K562 (cell line): ENCODE data around the gene GANAB. TPM values are rescaled to one million over a fixed set of nuclear protein-coding genes. Genes with fewer than 3 reads are reported as not detected.

Source experiments
- ATAC-seq: fragments of 200-7000 bp; cut with Tn5 transposase; 3 replicates; pipeline ENCODE4 v1.9.1; 2020; ENCODE audit warnings: moderate library complexity
- BruUV-seq: library from RNA; stranded (reverse); fragments of 400-500 nt; replicated peaks from 2 replicates; lab custom pipeline; 2021; lab: Mats Ljungman, UMichigan
- CTCF ChIA-PET: fragments of 300-600 bp; formaldehyde crosslinking; extraction: SDS; loops from one replicate; lab custom pipeline; 2021; ENCODE audit warnings: low intra/inter-chr PET ratio; lab: Yijun Ruan, JAX
- POLR2A ChIA-PET: fragments of 300-600, 350-650 bp; sonication (Branson Sonifier 250); formaldehyde crosslinking; extraction: SDS; loops from one replicate; lab custom pipeline; 2021; ENCODE audit warnings: antibody characterized with exemption, inconsistent platforms; lab: Yijun Ruan, JAX
- DNase-seq, 4 experiments: peaks; one replicate each; pipeline versions ENCODE4 v3.0.0 to v3.0.0-alpha.2; 2011 to 2018; ENCODE audit warnings: low spot score in 3 of 4, mixed read lengths in 3 of 4; ENCODE audit errors: extremely low read depth in 1 of 4
- FAIRE-seq: peaks from 2 replicates; lab custom pipeline; 2011; peaks lifted over from hg19 to GRCh38; lab: Jason Lieb, UNC
- H2AFZ ChIP-seq: 2 replicates; pipeline ENCODE4 v1.6.0; 2011; ENCODE audit warnings: low read depth, low read length, control low read depth, inconsistent platforms
- H3K27ac ChIP-seq: fragments of 200-600 bp; 3 replicates; pipeline ENCODE4 v1.8.0; 2011; ENCODE audit warnings: low read depth, mild to moderate bottlenecking, control low read depth, inconsistent platforms, low read length, moderate library complexity, mixed read lengths; ENCODE audit errors: extremely low read depth
- H3K27me3 ChIP-seq, 2 experiments: fragments of 300-600 bp in 1 of 2; 2 replicates in 1 of 2; 3 replicates in 1 of 2; pipeline versions ENCODE4 v1.6.0 to v1.8.0; 2011; ENCODE audit warnings: inconsistent platforms in 2 of 2, low read length in 2 of 2, mild to moderate bottlenecking in 1 of 2, mixed read lengths in 1 of 2, moderate library complexity in 1 of 2; ENCODE audit not compliant: control insufficient read depth in 2 of 2, insufficient read depth in 2 of 2
- H3K36me3 ChIP-seq: fragments of 300-600 bp; 3 replicates; pipeline ENCODE4 v1.8.0; 2011; ENCODE audit warnings: mild to moderate bottlenecking, low read length, inconsistent platforms; ENCODE audit not compliant: control insufficient read depth, insufficient read depth
- H3K4me1 ChIP-seq, 2 experiments: fragments of 200-600 bp in 1 of 2; replicated peaks in 1 of 2; 2 replicates in 1 of 2; 3 replicates in 1 of 2; pipeline versions ENCODE4 v1.5.1 to v1.8.0; 2011; ENCODE audit warnings: inconsistent platforms in 2 of 2, low read length in 2 of 2, mild to moderate bottlenecking in 1 of 2, mixed read lengths in 1 of 2, moderate library complexity in 1 of 2; ENCODE audit not compliant: control insufficient read depth in 2 of 2, insufficient read depth in 2 of 2
- H3K4me2 ChIP-seq: 2 replicates; pipeline ENCODE4 v1.6.1; 2011; ENCODE audit warnings: low read length, control low read depth, inconsistent platforms, mixed read lengths; ENCODE audit not compliant: insufficient read depth
- H3K4me3 ChIP-seq: fragments of 200-600 bp; sonication (generic), shearing (Covaris generic); 2 replicates; pipeline ENCODE4 v1.5.1; 2016; ENCODE audit warnings: control low read depth, inconsistent platforms
- H3K79me2 ChIP-seq: fragments of 200-600 bp; 3 replicates; pipeline ENCODE4 v1.8.0; 2011; ENCODE audit warnings: low read length, inconsistent platforms; ENCODE audit not compliant: control insufficient read depth, insufficient read depth
- H3K9ac ChIP-seq, 2 experiments: 2 replicates each; pipeline versions ENCODE4 v1.6.0 to v1.6.1; 2011; ENCODE audit warnings: low read depth in 2 of 2, low read length in 2 of 2, control low read depth in 1 of 2, inconsistent platforms in 1 of 2, mild to moderate bottlenecking in 1 of 2, mixed read lengths in 1 of 2; ENCODE audit not compliant: insufficient read depth in 1 of 2
- H3K9me1 ChIP-seq: one replicate; pipeline ENCODE4 v1.6.0; 2011; ENCODE audit warnings: inconsistent platforms, mild to moderate bottlenecking, low read length, moderate library complexity; ENCODE audit not compliant: control insufficient read depth, insufficient read depth
- H3K9me3 ChIP-seq: replicated peaks from 2 replicates; pipeline ENCODE4 v1.5.1; 2011; ENCODE audit warnings: low read depth, low read length, inconsistent platforms; ENCODE audit not compliant: control insufficient read depth, insufficient read depth
- H4K20me1 ChIP-seq: replicated peaks from 2 replicates; pipeline ENCODE4 v1.6.1; 2011; ENCODE audit warnings: low read length, inconsistent platforms, mixed read lengths; ENCODE audit not compliant: control insufficient read depth, insufficient read depth
- ATF1 ChIP-seq, 2 experiments: fragments of 450-650 bp in 1 of 2; IDR thresholded peaks; 2 replicates each; pipeline ENCODE4 v1.6.1; 2016; ENCODE audit warnings: missing compliant biosample characterization in 1 of 2, missing genetic modification characterization in 1 of 2
- EP400 ChIP-seq: fragments of 450-650 bp; IDR thresholded peaks from 2 replicates; pipeline ENCODE4 v1.6.1; 2017; ENCODE audit warnings: antibody characterized with exemption, mild to moderate bottlenecking, moderate library complexity
- ETV1 ChIP-seq: fragments of 450-650 bp; conservative IDR thresholded peaks from 2 replicates; pipeline ENCODE4 v1.6.1; 2016; ENCODE audit warnings: missing genetic modification characterization, control low read depth, low read depth, missing compliant biosample characterization
- EWSR1 ChIP-seq: fragments of 450-650 bp; IDR thresholded peaks from 2 replicates; pipeline ENCODE4 v1.6.1; 2018; ENCODE audit warnings: borderline replicate concordance, mild to moderate bottlenecking, low read depth, moderate library complexity; ENCODE audit not compliant: partially characterized antibody
- GABPA ChIP-seq: fragments of 200-800 bp; sonication (Bioruptor generic); conservative IDR thresholded peaks from 2 replicates; pipeline ENCODE4 v1.6.1; 2016; ENCODE audit warnings: low read depth, missing genetic modification characterization, missing compliant biosample characterization
- ID3 ChIP-seq, 2 experiments: fragments of 250-450 bp in 1 of 2; fragments of 450-650 bp in 1 of 2; sonication (Bioruptor Pico) in 1 of 2; IDR thresholded peaks; 2 replicates each; pipeline versions ENCODE4 v1.6.1 to v1.8.0; 2016 to 2021; ENCODE audit warnings: mild to moderate bottlenecking in 2 of 2, moderate library complexity in 2 of 2, missing compliant biosample characterization in 1 of 2, missing genetic modification characterization in 1 of 2
- KDM5B ChIP-seq: fragments of 200-600 bp; sonication (generic); IDR thresholded peaks from 2 replicates; pipeline ENCODE4 v1.6.1; 2012; ENCODE audit warnings: low read depth, mild to moderate bottlenecking, moderate library complexity, low read length, control low read depth, inconsistent platforms; ENCODE audit not compliant: insufficient replicate concordance
- NCOA6 ChIP-seq: fragments of 450-650 bp; IDR thresholded peaks from 2 replicates; pipeline ENCODE4 v1.6.1; 2017; ENCODE audit warnings: mild to moderate bottlenecking
- WHSC1 ChIP-seq: IDR thresholded peaks from one replicate; pipeline ENCODE4 v1.6.1; 2012; ENCODE audit warnings: low read length, control low read depth, inconsistent platforms
- ZBTB40 ChIP-seq, 2 experiments: fragments of 450-650 bp in 1 of 2; sonication (generic) in 1 of 2; formaldehyde crosslinking in 1 of 2; IDR thresholded peaks; 2 replicates each; pipeline versions ENCODE4 v1.7.1 to v1.9.0; 2016 to 2022; ENCODE audit warnings: inconsistent platforms in 1 of 2, mild to moderate bottlenecking in 1 of 2, missing genetic modification reagents in 1 of 2
- ZKSCAN1 ChIP-seq: fragments of 150-350 bp; IDR thresholded peaks from 2 replicates; pipeline ENCODE4 v1.6.1; 2016; ENCODE audit warnings: low read depth, low read length
- WGBS: fragments of 100-300 bp; shearing (Covaris generic); methylation state at CpG from one replicate; pipeline ENCODE4 v1.1.6; 2016; ENCODE audit warnings: low coverage, mixed read lengths; ENCODE audit not compliant: insufficient coverage; ENCODE audit errors: missing lambda C conversion rate; 5-methylcytosine and 5-hydroxymethylcytosine counted together
- in situ Hi-C: fragments of 300-500 bp; cut with MboI; formaldehyde crosslinking; loops from 4 replicates; pipeline ENCODE4 v1.15.0; 2018; ENCODE audit warnings: inconsistent platforms, mixed read lengths
- intact Hi-C: fragments of 100-400 bp; cut with micrococcal nuclease; formaldehyde crosslinking; loops from 2 replicates; pipeline ENCODE4 v1.14.2; 2022
- polyA plus RNA-seq, 8 experiments: library from polyadenylated mRNA; depleted of rRNA in 4 of 8; stranded (reverse) in 5 of 8; unstranded in 3 of 8; fragments of >200 nt; fragmentation: Nextera tagmentation in 2 of 8; fragmentation: Illumina TruSeq in 1 of 8; extraction: Ambion mirVana in 2 of 8; extraction: Trizol in 1 of 8; gene quantifications; 2 replicates each; pipeline versions ENCODE4 v1.2.1 to v1.2.3, GENCODE V29; 2011 to 2014; ENCODE audit warnings: inconsistent platforms in 1 of 8, missing spikeins in 1 of 8
- total RNA-seq, 7 experiments: library from RNA; depleted of rRNA in 6 of 7; stranded (reverse); fragments of >200 nt in 6 of 7; fragmentation: Illumina TruSeq in 2 of 7; extraction: Trizol in 2 of 7; gene quantifications; 2 replicates each; pipeline versions ENCODE4 v1.2.1 to v1.2.3, GENCODE V29; 2011 to 2021; ENCODE audit warnings: low replicate concordance in 1 of 7

Gene GANAB
- total and polyA plus RNA-seq, 9 of the 15 experiments (the other 6 are each of a cell fraction or from before 2014, with no cell fraction given) = 6.5 to 284 (median 161) TPM

- CTCF ChIA-PET = no interaction called here
- in situ Hi-C loops = no loop called here
- FAIRE-seq = no peak
- Histone ChIP-seq H3K27ac (peak overlapping the region; percentile 97), H3K9me3 (no peaks in the 10 kb centered on the region), H2AFZ (peak overlapping the region; percentile 78), H3K79me2 (peaks cover 46% of the 10 kb centered on the region), H3K4me1 (peaks cover 14 to 42% of the 10 kb centered on the region in 2 experiments; a peak in 4 of 5 replicates), H3K4me3 (peak overlapping the region; percentile 95), H3K4me2 (peak overlapping the region; percentile 95), H3K9me1 (no peaks in the 10 kb centered on the region), H3K27me3 (no peaks in the 10 kb centered on the region), H3K9ac (peak overlapping the region; percentile 95 to 100), H3K36me3 (peaks cover 72% of the 10 kb centered on the region), H4K20me1 (no peaks in the 10 kb centered on the region)
- BruUV-seq = no TSS peak
- 0% methylated on average over 14 of the region's 30 CpGs for WGBS
- POLR2A ChIA-PET = interaction anchor here (0.6 to 2.7 kb wide), 15 partner anchors 9 to 255 kb away, joined by 3 to 45 read pairs (median 6); partner anchors contain the start of genes B3GAT3, C11orf98, CSKMT and EEF1G
- DNase-seq = peak in 3 of 4 experiments; percentile 43 to 60 (median 56)
- intact Hi-C loops = loop anchor here (5.0 kb wide), 1 partner anchor 71 kb away; the partner anchor contains the start of genes LBHD1 and UQCC3
- ATAC-seq = no peak; the same call in 2 of the 3 replicates
- TF ChIP-seq KDM5B (peak; percentile 40), ATF1 (CRISPR knock-in tag; IDR thresholded peaks at IDR 0.05) (no peak), ATF1 (tag; IDR thresholded peaks at IDR 0.05) (peak; percentile 23; the same call in 1 of the 2 replicates), ZBTB40 (IDR thresholded peaks at IDR 0.05) (peak; percentile 83), ZBTB40 (CRISPR knock-in tag; IDR thresholded peaks at IDR 0.05) (no peak), ETV1 (tag) (0 out of 2 replicates have a peak, but pooled peaks have one; percentile 16), ZKSCAN1 (no peak), NCOA6 (0 out of 2 replicates have a peak, but pooled peaks have one; percentile 63), EWSR1 (no peak), ID3 (CRISPR knock-in tag; IDR thresholded peaks at IDR 0.05) (no peak), ID3 (tag; IDR thresholded peaks at IDR 0.05) (peak; percentile 37; the same call in 1 of the 2 replicates), GABPA (tag) (peak; percentile 90), EP400 (peak; percentile 64; the same call in 1 of the 2 replicates), WHSC1 (no peak)
These were observed 45.4 kb downstream of the GANAB start for GRCh38 chr11:62601122-62601371.
